ENCODE results near the gene HBS1L. TPM values are rescaled to one million over a fixed set of nuclear protein-coding genes. Genes with fewer than 3 reads are reported as not detected.

The HBS1L gene
- total RNA-seq, 1 donor from 2014 or later: 128 TPM

GRCh38 chr6:134948691-134949090 is 105.9 kb downstream of the HBS1L start:
- DNase-seq: no peak

GRCh38 chr6:134948142-134948541 is 106.5 kb downstream of the HBS1L start:
- DNase-seq: no peak

- no peak for DNase-seq
Measured at GRCh38 chr6:134945045-134945444, 109.6 kb downstream of the HBS1L start.

- DNase-seq: no peak
Measured at GRCh38 chr6:134943522-134944111, 111.0 kb downstream of the HBS1L start.

GRCh38 chr6:134938896-134939295 is 115.7 kb downstream of the HBS1L start:
- no peak for DNase-seq

GRCh38 chr6:134937426-134937825 is 117.2 kb downstream of the HBS1L start:
- no peak for DNase-seq

GRCh38 chr6:134936931-134937330 is 117.7 kb downstream of the HBS1L start:
- no peak for DNase-seq

- DNase-seq: no peak
Measured at GRCh38 chr6:134936476-134936875, 118.1 kb downstream of the HBS1L start.

GRCh38 chr6:134934793-134935485 is 119.7 kb downstream of the HBS1L start:
- no peak for DNase-seq

GRCh38 chr6:134932535-134933470 is 121.8 kb downstream of the HBS1L start:
- DNase-seq: no peak

GRCh38 chr6:134932098-134932497 is 122.5 kb downstream of the HBS1L start:
- no peak for DNase-seq

GRCh38 chr6:134930463-134930862 is 124.2 kb downstream of the HBS1L start:
- no peak for DNase-seq

- DNase-seq: no peak
Measured at GRCh38 chr6:134928151-134928900, 126.3 kb downstream of the HBS1L start.

GRCh38 chr6:134925800-134926199 is 128.8 kb downstream of the HBS1L start:
- no peak for DNase-seq

- no peak for DNase-seq
Measured at GRCh38 chr6:134921721-134922261, 132.8 kb downstream of the HBS1L start.

GRCh38 chr6:134921276-134921675 is 133.3 kb downstream of the HBS1L start:
- DNase-seq: no peak

- DNase-seq: no peak
Measured at GRCh38 chr6:134920422-134920821, 134.2 kb downstream of the HBS1L start.

GRCh38 chr6:134918418-134918961 is 136.1 kb downstream of the HBS1L start:
- DNase-seq: no peak

GRCh38 chr6:134911547-134911946 is 143.1 kb downstream of the HBS1L start:
- DNase-seq: no peak

GRCh38 chr6:134910593-134910935 is 144.1 kb downstream of the HBS1L start:
- DNase-seq: no peak
